GOT3 (cell line): ENCODE measurements around the gene CDH8.
"Not testable (repeated sequence)": the region's sequence is repeated elsewhere in the genome, so short reads cannot be mapped to it uniquely, and the experiment has no call there.

ENCODE experiments used
- DNase-seq: peaks from one replicate; lab custom pipeline; 2025; ENCODE audit warnings: mixed read lengths; lab: John Stamatoyannopoulos, UW

Gene CDH8

GRCh38 chr16:61797296-61797795, 238.9 kb downstream of the CDH8 start:
- DNase-seq: no peak

DNA sequence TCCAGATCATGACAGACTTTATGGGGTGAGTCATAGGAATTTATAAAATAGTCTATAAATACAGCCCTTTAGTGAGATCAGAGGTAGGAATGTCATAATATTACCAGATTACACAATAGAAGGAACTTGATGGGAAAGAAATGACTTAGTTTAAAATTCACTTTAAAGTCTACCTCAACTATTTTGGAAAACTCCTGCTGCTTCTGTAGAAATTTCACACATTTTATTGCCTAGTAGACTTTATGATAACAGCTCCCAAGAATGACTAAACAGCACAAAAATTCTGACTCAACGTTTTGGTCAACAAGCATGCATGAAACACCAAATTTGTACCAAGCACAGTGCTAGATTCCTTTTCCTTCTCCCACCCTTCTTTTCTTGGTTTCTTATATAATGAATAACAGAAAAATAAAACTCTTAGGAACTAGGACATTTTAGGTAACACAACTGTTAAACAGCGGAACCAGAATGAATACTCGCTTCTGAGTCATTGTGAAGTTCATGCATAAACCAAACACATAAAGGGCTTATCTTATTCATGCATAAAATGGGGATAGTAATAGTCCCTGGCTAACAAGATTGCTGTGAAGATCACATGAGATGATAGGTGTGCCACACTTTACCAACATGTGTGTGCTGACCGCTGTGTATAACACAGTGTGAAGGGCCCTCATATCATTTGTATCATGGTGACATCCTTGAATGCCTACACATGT, 243.9 kb downstream of the CDH8 start:
- DNase-seq: no peak

- DNase-seq: no peak
Observed at GRCh38 chr16:61791464-61791863, 244.8 kb downstream of the CDH8 start.

- DNase-seq: not testable (repeated sequence)
Observed at GRCh38 chr16:61781855-61782254, 254.4 kb downstream of the CDH8 start.

- no peak for DNase-seq
Observed at GRCh38 chr16:61780161-61780560, 256.1 kb downstream of the CDH8 start.

DNA sequence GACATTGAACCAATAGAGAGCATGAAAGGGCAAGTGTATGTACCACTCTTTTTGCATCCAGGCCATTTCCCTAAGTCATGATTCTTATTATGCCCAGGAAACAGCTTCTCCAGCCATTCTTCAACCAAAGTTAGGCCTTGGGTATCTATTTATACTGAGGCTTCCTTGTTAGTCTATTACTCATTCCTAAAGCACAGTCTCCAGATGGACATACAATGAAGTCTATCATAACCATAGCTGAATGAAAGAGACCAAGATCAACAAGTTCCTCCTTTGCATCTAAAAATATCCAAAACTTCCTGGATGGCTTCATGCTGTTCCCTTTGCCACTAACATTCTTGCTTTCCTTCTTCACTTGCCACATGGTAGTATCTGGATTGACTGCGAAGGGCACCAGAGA, 265.9 kb downstream of the CDH8 start:
- DNase-seq: no peak

DNA sequence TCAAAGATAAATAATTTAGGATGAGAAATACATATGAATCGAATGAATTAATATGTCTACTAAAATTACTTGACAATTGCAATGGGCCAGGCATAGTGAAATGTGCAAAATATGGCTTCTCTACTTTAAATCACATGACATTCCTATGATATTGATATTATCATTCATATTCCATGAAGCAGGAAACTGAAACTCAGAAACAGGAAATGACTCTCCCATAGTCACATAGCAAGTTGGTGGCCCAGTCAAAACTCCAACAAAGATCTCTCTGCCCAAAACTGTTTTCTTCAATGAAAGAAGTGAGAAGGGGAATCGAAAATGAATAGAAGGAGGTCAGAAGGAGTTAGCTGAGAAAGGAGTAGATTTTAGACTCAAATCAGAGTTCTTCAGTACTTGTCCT, 272.2 kb downstream of the CDH8 start:
- DNase-seq: no peak

GRCh38 chr16:61763013-61763412, 273.2 kb downstream of the CDH8 start:
- DNase-seq: no peak

GRCh38 chr16:61730997-61731396, 305.2 kb downstream of the CDH8 start:
- no peak for DNase-seq

DNA sequence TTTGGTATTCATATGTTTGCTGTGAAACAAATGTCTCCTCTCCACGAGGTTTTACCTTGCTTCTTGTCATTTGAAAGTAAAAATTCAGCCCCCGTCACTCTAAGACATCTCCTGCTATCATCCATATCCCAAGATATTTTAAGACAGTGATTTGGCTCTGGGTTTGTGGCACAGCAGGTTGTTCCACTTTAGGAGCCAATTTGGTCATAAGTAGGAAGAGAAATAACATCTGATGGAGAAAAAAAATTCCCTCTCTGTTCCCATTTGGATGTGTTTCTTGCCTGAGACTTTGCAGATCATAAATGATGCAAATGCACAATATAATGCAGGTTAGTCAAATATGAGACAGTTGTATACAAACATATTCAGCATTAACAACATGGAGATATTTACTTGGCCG, 309.5 kb downstream of the CDH8 start:
- DNase-seq: no peak

DNA sequence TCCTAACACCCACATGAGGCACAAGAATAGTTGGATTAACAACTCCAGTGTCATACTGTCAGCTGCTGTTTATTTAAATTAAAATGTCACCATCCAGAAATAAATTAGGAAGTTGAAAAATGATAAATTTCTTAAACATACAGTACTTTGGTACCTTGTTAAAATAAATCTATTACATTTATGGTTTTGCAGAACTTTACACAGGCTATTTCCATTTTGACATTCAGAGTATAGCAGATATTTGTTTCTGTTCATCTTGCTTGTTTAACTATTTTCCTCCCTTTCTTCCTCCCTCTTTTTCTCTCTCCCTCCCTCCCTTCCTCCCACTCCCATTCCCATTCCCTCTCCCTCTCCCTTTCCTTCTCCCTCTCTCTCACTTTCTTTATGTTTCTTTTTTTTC, 310.1 kb downstream of the CDH8 start:
- no peak for DNase-seq

DNA sequence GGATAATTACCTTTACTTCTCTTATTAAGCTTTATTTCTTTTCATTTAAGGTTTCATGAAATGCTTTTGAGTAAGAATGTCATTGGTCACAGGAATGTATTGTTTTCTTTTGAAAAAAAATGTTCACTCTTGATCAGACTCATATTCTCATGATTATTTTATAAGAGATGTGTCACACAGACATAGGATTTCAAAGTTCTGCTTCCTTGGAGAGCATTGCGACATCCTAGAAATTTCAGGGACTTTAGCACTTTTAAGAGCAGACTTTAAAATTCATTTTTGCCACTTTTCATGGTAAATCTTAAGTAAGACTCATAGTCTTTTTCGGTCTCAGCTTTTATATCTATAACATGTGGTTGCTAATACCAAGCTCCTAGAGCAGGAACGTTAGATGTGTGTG, 314.7 kb downstream of the CDH8 start:
- DNase-seq: no peak

GRCh38 chr16:61715393-61715792, 320.8 kb downstream of the CDH8 start:
- DNase-seq: no peak

DNA sequence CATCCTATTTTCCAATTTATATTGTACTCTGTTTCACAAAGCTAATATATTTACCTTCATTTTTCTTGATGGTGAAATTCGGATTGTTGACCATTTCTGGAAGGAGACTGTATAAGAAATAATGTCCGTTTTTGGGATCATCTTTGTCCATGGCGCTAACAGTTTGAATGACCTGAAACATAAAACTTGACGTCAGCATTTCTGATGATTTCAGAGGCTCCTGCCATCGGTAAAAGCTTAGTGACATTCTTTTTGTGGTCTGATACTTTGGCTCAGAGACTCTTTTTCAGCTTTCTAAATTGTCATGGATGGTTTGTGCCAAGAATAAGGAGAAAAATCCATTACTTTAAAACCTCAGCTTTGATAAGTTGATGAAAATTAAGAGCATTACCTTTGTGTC, 322.5 kb downstream of the CDH8 start:
- no peak for DNase-seq

DNA sequence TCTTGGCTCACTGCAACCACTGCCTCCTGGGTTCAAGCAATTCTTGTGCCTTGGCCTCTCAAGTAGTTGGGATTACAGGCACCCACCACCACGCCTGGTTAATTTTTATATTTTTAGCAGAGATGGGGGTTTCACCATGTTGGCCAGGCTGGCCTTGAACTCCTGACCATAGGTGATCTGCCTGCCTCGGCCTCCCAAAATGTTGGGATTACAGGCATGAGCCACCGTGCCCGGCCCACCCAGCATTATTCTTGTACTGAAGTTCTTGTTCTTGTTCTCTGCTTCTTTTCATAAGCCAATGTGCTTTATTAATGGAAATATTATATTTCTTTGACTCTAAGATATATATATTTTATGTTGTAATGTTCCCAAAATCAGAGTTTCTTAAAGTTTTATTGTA, 336.6 kb downstream of the CDH8 start:
- DNase-seq: not testable (repeated sequence)

DNA sequence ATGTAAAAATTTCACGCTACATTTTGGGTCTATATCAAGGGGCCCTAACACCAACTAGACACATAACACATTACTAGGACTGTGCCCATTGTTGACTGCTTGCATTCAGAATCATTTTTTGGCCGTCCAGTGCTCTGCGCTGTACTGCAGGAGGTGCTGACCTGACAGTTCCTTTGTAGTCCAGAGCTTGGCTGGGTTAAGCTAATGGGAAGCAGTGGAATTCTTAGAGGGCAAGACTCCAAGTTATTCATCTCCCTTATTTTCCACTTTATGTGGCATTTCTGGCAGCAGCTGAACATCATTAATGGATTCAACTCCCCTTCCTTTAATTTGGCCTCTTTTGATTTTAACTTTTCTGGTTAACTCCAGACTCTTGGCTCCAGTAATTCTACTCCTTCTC, 351.7 kb downstream of the CDH8 start:
- DNase-seq: no peak

DNA sequence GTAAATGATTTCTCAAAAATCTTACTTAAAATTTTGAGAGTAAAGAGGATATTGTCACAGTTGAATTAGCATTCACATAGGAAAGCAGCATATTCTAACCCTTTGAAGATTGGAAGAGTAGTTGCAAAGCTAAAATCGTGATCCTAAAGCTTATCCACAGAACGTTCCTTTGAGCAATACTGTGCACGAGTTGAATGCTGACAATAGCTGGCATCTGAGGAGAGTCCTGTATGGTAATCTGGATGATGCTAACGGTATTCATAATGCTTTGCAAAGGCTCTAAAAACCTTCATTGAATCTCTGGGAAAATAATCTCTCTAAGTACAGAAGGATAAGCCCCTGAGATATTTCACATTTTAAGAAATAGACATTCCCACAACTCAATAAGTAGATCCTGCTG, 354.6 kb downstream of the CDH8 start:
- no peak for DNase-seq

GRCh38 chr16:61681124-61681523, 355.1 kb downstream of the CDH8 start:
- DNase-seq: no peak

- no peak for DNase-seq
Observed at GRCh38 chr16:61678182-61678581, 358.1 kb downstream of the CDH8 start.

GRCh38 chr16:61677776-61678175, 358.5 kb downstream of the CDH8 start:
- DNase-seq: no peak

GRCh38 chr16:61676740-61677139, 359.5 kb downstream of the CDH8 start:
- DNase-seq: no peak

DNA sequence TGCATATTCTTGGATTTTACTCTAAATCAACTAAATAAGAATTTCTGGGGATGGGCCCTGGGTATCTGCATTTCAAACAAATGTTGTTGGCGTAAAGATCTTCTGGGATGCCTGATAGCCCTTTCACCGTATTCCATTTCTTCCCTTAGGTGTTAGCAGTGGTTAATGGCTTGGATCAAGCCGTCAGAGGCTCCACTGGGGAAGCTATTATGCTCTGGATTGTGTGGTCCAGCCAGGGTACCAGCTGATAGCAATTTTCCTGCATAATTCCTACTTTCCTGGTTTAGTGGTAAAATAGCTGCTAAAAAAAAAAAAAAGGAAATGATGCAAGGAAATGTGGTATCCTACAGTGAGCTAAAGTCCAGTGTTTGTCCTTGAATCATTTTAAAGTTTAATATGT, 365.1 kb downstream of the CDH8 start:
- no peak for DNase-seq

DNA sequence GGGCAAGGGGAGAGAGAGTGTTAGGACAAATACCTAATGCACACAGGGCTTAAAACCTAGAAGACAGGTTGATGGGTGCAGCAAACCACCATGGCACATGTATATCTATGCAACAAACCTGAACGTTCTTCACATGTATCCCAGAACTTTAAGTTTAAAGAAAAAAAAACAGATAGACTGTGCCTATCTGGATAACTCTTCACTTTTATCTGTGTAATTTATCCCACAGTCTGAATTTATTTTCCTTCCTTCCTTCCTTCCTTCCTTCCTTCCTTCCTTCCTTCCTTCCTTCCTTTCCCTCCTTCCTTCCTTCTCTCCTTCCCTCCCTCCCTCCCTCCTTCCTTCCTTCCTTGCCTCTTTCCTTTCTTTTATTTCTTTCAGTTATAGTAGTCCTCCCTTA, 370.7 kb downstream of the CDH8 start:
- no peak for DNase-seq

- no peak for DNase-seq
Observed at GRCh38 chr16:61659936-61660335, 376.3 kb downstream of the CDH8 start.
